Measurements from ENCODE around the gene HIBCH.
"Not testable (repeated sequence)": the region's sequence is repeated elsewhere in the genome, so short reads cannot be mapped to it uniquely, and the experiment has no call there.

HIBCH gene

DNA sequence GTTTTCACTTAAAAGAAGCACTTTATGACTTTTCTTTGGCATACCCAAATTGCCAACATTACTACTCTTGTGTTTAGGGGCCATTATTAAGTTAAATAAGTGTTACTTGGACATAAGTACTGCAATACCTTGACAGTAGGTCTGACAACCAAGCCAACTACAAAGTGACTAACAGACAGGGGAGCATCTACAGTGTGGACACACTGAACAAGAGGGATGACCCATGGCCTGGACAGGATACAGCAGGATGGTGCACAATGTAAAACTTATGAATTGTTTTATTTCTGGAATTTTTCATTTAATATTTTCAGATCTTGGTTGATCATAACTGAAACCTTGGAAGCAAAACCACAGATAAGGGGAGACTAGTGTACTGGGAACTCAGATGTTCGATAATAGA lies 19.8 kb upstream of the HIBCH start:
- Histone ChIP-seq H3K36me3 (no peaks in the 10 kb centered on the region), H3K27me3 (ENCODE audit: insufficient read depth, low read depth, severe bottlenecking) (no peaks in the 10 kb centered on the region), H3K4me3 (ENCODE audit: low read depth, low read length) (no peak overlapping the region), H3K9me3 (ENCODE audit: severe bottlenecking) (no peaks in the 10 kb centered on the region), H3K27ac (no peak overlapping the region)
- TF ChIP-seq, protein P1, sequence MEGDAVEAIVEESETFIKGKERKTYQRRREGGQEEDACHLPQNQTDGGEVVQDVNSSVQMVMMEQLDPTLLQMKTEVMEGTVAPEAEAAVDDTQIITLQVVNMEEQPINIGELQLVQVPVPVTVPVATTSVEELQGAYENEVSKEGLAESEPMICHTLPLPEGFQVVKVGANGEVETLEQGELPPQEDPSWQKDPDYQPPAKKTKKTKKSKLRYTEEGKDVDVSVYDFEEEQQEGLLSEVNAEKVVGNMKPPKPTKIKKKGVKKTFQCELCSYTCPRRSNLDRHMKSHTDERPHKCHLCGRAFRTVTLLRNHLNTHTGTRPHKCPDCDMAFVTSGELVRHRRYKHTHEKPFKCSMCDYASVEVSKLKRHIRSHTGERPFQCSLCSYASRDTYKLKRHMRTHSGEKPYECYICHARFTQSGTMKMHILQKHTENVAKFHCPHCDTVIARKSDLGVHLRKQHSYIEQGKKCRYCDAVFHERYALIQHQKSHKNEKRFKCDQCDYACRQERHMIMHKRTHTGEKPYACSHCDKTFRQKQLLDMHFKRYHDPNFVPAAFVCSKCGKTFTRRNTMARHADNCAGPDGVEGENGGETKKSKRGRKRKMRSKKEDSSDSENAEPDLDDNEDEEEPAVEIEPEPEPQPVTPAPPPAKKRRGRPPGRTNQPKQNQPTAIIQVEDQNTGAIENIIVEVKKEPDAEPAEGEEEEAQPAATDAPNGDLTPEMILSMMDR (IDR thresholded peaks at IDR 0.05; ENCODE audit: low read depth, low read length), result no peak
- DNase-seq, result no peak

DNA sequence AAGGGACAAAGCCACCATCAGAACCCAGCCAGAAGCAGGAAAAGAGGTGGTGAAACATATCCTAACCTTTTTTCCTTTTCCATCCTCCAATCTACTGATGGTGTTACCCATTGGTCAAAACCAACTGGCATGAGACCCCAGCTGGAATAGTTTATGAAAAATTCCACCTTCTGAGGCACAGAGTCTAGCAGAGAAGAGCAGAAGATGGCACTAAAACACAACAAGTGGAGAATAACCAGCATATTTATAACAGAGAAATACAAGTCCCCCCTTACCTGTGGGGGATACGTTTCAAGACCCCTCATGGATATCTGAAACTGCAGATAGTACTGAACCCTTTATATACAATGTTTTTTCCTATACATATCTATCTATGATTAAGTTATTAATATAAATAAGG lies 18.8 kb upstream of the HIBCH start:
- no peak for DNase-seq
- Histone ChIP-seq H3K27ac (no peak overlapping the region), H3K4me3 (ENCODE audit: low read depth, low read length) (no peak overlapping the region), H3K9me3 (ENCODE audit: severe bottlenecking) (no peaks in the 10 kb centered on the region), H3K27me3 (ENCODE audit: insufficient read depth, low read depth, severe bottlenecking) (no peaks in the 10 kb centered on the region), H3K36me3 (no peaks in the 10 kb centered on the region)
- TF ChIP-seq, protein P1 (IDR thresholded peaks at IDR 0.05; ENCODE audit: low read depth, low read length), result no peak

DNA sequence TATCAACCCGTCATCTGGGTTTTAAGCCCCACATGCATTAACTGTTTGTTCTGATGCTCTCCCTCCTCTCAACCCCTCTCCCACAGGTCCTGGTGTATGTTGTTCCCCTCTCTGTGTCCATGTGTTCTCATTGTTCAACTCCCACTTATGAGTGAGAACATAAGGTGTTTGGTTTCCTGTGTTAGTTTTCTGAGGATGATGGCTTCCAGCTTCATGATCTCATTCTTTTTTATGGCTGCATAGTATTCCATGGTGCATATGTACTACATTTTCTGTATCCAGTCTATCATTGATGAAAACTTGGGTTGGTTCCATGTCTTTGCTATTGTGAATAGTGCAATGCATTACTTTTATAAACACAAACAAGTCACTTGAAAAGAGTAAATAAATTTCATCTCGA lies 16.8 kb upstream of the HIBCH start:
- H3K9me3 ChIP-seq (ENCODE audit: severe bottlenecking), result no peaks in the 10 kb centered on the region
- H3K27me3 ChIP-seq (ENCODE audit: insufficient read depth, low read depth, severe bottlenecking), result no peaks in the 10 kb centered on the region
- no peaks in the 10 kb centered on the region for H3K36me3 ChIP-seq
- no peak overlapping the region for H3K4me3 ChIP-seq (ENCODE audit: low read depth, low read length)
- TF ChIP-seq, protein P1 (IDR thresholded peaks at IDR 0.05; ENCODE audit: low read depth, low read length), result no peak
- no peak overlapping the region for H3K27ac ChIP-seq
- DNase-seq, result no peak

DNA sequence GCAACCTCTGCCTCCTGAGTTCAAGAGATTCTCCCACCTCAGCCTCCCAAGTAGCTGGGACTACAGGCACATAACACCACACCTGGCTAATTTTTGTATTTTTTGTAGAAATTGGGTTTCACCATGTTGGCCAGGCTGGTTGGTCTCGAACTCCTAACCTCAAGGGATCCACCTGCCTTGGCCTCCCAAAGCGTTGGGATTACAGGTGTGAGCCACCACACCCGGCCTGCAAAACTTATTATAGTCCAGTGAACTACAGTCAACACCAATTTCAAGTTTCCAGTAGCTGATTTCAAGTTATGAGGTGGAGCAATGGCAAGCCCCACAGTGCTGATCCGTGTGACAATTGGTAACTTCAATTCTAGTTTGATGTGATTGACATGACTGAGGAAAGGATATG lies 16.0 kb upstream of the HIBCH start:
- H3K4me3 ChIP-seq (ENCODE audit: low read depth, low read length), result not testable (repeated sequence)

DNA sequence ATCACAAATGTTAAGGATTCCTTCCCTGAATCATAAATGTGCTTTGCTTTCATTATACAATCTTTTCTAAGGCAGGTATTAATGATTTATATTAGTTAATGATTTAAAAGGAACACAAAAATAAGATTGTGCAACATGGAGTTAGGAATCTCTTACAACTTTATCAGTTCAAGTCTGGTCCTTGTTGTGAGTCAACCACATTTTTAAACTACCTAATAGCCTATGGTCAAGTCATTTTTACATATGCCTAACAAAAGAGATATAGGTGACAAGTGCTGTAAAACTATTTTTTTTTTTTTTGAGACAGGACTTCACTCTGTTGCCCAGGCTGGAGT lies 15.6 kb upstream of the HIBCH start:
- no peak for DNase-seq
- H3K4me3 ChIP-seq (ENCODE audit: low read depth, low read length), result no peak overlapping the region
- H3K9me3 ChIP-seq (ENCODE audit: severe bottlenecking), result no peaks in the 10 kb centered on the region
- no peaks in the 10 kb centered on the region for H3K27me3 ChIP-seq (ENCODE audit: insufficient read depth, low read depth, severe bottlenecking)
- H3K27ac ChIP-seq, result no peak overlapping the region
- TF ChIP-seq, protein P1 (IDR thresholded peaks at IDR 0.05; ENCODE audit: low read depth, low read length), result no peak
- H3K36me3 ChIP-seq, result no peaks in the 10 kb centered on the region

More for the DNA sequence above, 16.0 kb upstream of the HIBCH start:
- H3K27me3 ChIP-seq (ENCODE audit: insufficient read depth, low read depth, severe bottlenecking); H3K27ac ChIP-seq; DNase-seq; H3K9me3 ChIP-seq (ENCODE audit: severe bottlenecking); H3K36me3 ChIP-seq: not testable (repeated sequence)

DNA sequence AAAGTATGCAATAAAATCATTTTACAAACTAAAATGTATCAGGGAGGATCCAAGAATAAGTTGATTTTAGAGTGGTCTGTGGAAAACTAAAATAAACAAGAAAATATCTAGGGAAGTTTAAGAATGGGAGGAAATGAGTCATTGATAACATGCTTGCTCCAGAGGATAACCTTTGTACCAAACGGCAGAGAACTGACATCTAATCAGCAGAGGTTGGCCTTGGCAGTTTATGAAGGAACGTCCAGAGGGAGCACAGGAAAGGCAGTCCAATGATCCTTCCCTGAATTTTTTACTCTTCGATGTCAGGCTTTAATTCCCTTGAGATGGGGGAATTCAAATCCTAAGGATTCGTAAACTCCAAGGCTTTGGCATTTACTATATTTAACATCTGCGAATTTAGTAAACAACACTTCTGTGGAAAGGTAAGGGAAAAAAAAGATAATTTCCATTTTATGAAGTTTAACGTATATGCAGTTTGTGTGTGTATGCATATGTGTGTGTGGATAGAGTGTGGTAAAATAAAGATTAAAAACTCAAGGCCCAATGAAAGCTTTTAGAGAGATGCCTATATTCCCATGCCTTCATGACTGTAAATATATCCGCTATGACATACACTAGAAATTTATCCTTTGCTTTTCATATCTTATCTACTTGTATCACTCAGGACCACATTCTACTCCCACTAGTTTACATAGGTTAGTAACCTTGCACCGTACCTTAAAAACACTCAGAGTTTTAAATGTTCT lies 15.0 kb upstream of the HIBCH start:
- Histone ChIP-seq H3K36me3 (no peaks in the 10 kb centered on the region), H3K27me3 (ENCODE audit: insufficient read depth, low read depth, severe bottlenecking) (no peaks in the 10 kb centered on the region), H3K27ac (no peak overlapping the region), H3K4me3 (ENCODE audit: low read depth, low read length) (no peak overlapping the region), H3K9me3 (ENCODE audit: severe bottlenecking) (no peaks in the 10 kb centered on the region)
- TF ChIP-seq, protein P1 (IDR thresholded peaks at IDR 0.05; ENCODE audit: low read depth, low read length), result no peak
- no peak for DNase-seq

Measured in WERI-Rb-1 (cell line).